ENCODE measurements around the gene ACSM5. TPM values are rescaled to one million over a fixed set of nuclear protein-coding genes. Genes with fewer than 3 reads are reported as not detected.
"Not testable (repeated sequence)": the region's sequence is repeated elsewhere in the genome, so short reads cannot be mapped to it uniquely, and the experiment has no call there.

ACSM5 gene
- total and polyA plus RNA-seq, 2 experiments from 2014 or later = not detected

- 17 to 24% methylated on average over 2 of the region's 2 CpGs for WGBS, 2 experiments (ENCODE audit: low coverage in 1 of 2, low lambda C conversion rate in 2 of 2, missing lambda C conversion rate in 2 of 2)
- no peaks in the 10 kb centered on the region for H4K20me1 ChIP-seq (ENCODE audit: insufficient read depth)
- no peaks in the 10 kb centered on the region for H3K36me3 ChIP-seq (ENCODE audit: low read depth)
- no peaks in the 10 kb centered on the region for H3K79me2 ChIP-seq (ENCODE audit: insufficient read depth)
- no peak overlapping the region for H2AFZ ChIP-seq
- H3K4me3 ChIP-seq = no peak overlapping the region
- TF ChIP-seq EZH2phosphoT487 (IDR thresholded peaks at IDR 0.05; ENCODE audit: insufficient read depth, low read depth) = no peak
- TF ChIP-seq EZH2 (IDR thresholded peaks at IDR 0.05; ENCODE audit: insufficient read depth, poor library complexity, severe bottlenecking) = no peak
- no peak overlapping the region for H3K27ac ChIP-seq
- no peaks in the 10 kb centered on the region for H3K9me2 ChIP-seq (ENCODE audit: insufficient read depth)
- H3K9me3 ChIP-seq (ENCODE audit: low read depth) = no peaks in the 10 kb centered on the region
- no peak overlapping the region for H3K4me2 ChIP-seq (ENCODE audit: unreplicated experiment)
- no peaks in the 10 kb centered on the region for H3K4me1 ChIP-seq (ENCODE audit: insufficient read depth)
- in situ Hi-C loops (cut with MboI) = no loop called here
- no peaks in the 10 kb centered on the region for H3K27me3 ChIP-seq (replicated peaks; ENCODE audit: insufficient read depth)
- H3K9ac ChIP-seq = no peak overlapping the region
- DNase-seq = no peak
- H3F3A ChIP-seq (ENCODE audit: insufficient read depth) = no peaks in the 10 kb centered on the region
Observed at GRCh38 chr16:20424129-20424866, 15.0 kb downstream of the ACSM5 start.

DNA sequence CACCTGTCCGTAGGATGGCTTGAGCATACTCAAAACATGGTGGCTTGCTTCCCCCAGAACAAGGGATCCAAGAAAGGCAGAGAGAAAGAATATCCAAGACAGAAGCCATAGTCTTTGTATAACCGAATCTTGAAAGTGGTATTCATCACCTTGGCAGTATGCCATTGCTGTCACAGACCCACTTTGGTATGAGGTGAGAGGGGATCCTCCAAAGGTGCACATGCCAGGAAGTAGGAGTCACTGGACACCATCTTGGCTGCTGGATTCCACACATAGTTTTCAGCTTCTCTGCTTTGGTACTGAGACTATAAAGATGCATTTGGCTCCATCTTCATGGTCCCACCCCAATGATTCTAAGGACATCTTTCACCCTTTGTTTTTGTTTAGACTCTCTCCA lies 18.1 kb downstream of the ACSM5 start:
- H3K27me3 ChIP-seq (replicated peaks; ENCODE audit: insufficient read depth); H3K9me3 ChIP-seq (ENCODE audit: low read depth); DNase-seq; H3K9ac ChIP-seq; H3K4me2 ChIP-seq (ENCODE audit: unreplicated experiment); H2AFZ ChIP-seq; H3F3A ChIP-seq (ENCODE audit: insufficient read depth); H3K4me1 ChIP-seq (ENCODE audit: insufficient read depth); H3K79me2 ChIP-seq (ENCODE audit: insufficient read depth); H4K20me1 ChIP-seq (ENCODE audit: insufficient read depth); in situ Hi-C loops (cut with MboI); H3K9me2 ChIP-seq (ENCODE audit: insufficient read depth); H3K27ac ChIP-seq; H3K4me3 ChIP-seq; H3K36me3 ChIP-seq (ENCODE audit: low read depth): not testable (repeated sequence)
- WGBS, 2 experiments (ENCODE audit: low coverage in 1 of 2, low lambda C conversion rate in 2 of 2, missing lambda C conversion rate in 2 of 2) = 31 to 33% methylated on average over 2 of the region's 2 CpGs

DNA sequence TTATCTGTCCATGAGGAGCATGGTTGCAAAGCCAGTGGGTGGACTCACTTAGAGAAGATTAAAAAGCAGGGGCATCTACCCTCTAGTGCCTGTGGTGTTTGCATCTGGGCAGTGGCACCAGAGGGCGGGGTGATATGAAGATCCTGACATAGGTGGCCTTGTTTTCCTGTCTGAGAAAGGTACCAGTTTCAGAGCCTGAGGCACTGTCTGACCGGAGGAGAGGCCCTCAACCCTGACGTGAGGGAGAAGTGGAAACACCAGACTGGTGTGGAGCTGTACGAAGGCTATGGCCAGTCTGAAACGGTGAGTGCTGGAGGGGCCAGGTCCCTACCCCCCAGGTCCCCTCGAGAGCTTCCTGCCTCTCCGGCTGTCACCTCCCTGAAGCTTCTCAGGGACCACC lies 20.2 kb downstream of the ACSM5 start:
- WGBS, 2 experiments (ENCODE audit: low coverage in 1 of 2, low lambda C conversion rate in 2 of 2, missing lambda C conversion rate in 2 of 2) = 37 to 39% methylated on average over 7 of the region's 7 CpGs
- H3K9me3 ChIP-seq (ENCODE audit: low read depth); H3K4me3 ChIP-seq; H3K4me1 ChIP-seq (ENCODE audit: insufficient read depth); H3K36me3 ChIP-seq (ENCODE audit: low read depth); H4K20me1 ChIP-seq (ENCODE audit: insufficient read depth); H3F3A ChIP-seq (ENCODE audit: insufficient read depth); H3K27ac ChIP-seq; H3K79me2 ChIP-seq (ENCODE audit: insufficient read depth); H3K9me2 ChIP-seq (ENCODE audit: insufficient read depth); H3K4me2 ChIP-seq (ENCODE audit: unreplicated experiment); H3K27me3 ChIP-seq (replicated peaks; ENCODE audit: insufficient read depth); H2AFZ ChIP-seq; H3K9ac ChIP-seq; DNase-seq; in situ Hi-C loops (cut with MboI): not testable (repeated sequence)

DNA sequence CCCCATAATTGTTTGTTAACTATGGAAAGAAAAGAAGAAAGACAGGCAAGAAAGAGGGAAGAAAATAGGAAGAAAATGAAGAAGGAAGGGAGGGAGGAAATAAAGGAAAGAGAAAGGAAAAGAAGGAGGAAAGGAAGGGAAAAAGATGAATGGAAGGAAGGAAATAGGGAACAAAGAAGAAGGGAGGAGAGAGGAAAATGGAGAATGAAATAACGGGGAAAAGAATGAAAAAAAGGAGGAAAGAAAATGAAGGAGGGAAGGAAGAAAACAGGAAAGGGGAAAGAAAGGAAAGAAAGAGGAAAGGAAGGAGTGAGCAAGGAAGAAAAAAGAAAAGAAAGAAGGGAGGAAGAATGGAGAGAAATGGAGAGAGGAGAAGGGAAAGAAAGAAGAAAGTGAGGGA lies 21.1 kb downstream of the ACSM5 start:
- DNase-seq; in situ Hi-C loops (cut with MboI); H3K36me3 ChIP-seq (ENCODE audit: low read depth); H3K27me3 ChIP-seq (replicated peaks; ENCODE audit: insufficient read depth); H3K9me3 ChIP-seq (ENCODE audit: low read depth); H3K4me3 ChIP-seq; H2AFZ ChIP-seq; H3K27ac ChIP-seq; H3K9ac ChIP-seq; H3K4me2 ChIP-seq (ENCODE audit: unreplicated experiment); H3K4me1 ChIP-seq (ENCODE audit: insufficient read depth); H3K9me2 ChIP-seq (ENCODE audit: insufficient read depth); H3K79me2 ChIP-seq (ENCODE audit: insufficient read depth); H3F3A ChIP-seq (ENCODE audit: insufficient read depth); H4K20me1 ChIP-seq (ENCODE audit: insufficient read depth): not testable (repeated sequence)
- WGBS, 2 experiments (ENCODE audit: low coverage in 1 of 2, low lambda C conversion rate in 2 of 2, missing lambda C conversion rate in 2 of 2) = 34 to 70% methylated on average over 1 of the region's 1 CpG

- DNase-seq = no peak
- Histone ChIP-seq H3K9me3 (ENCODE audit: low read depth) (no peaks in the 10 kb centered on the region), H3F3A (ENCODE audit: insufficient read depth) (no peaks in the 10 kb centered on the region), H3K9me2 (ENCODE audit: insufficient read depth) (no peaks in the 10 kb centered on the region), H3K4me3 (no peak overlapping the region), H2AFZ (no peak overlapping the region), H3K4me1 (ENCODE audit: insufficient read depth) (no peaks in the 10 kb centered on the region), H3K9ac (no peak overlapping the region), H3K27ac (no peak overlapping the region), H3K27me3 (replicated peaks; ENCODE audit: insufficient read depth) (no peaks in the 10 kb centered on the region), H3K79me2 (ENCODE audit: insufficient read depth) (no peaks in the 10 kb centered on the region), H4K20me1 (ENCODE audit: insufficient read depth) (no peaks in the 10 kb centered on the region), H3K4me2 (ENCODE audit: unreplicated experiment) (no peak overlapping the region), H3K36me3 (ENCODE audit: low read depth) (no peaks in the 10 kb centered on the region)
- no peak for TF ChIP-seq EZH2phosphoT487 (IDR thresholded peaks at IDR 0.05; ENCODE audit: insufficient read depth, low read depth)
- 44 to 46% methylated on average over 11 of the region's 11 CpGs for WGBS, 2 experiments (ENCODE audit: low coverage in 1 of 2, low lambda C conversion rate in 2 of 2, missing lambda C conversion rate in 2 of 2)
- in situ Hi-C loops (cut with MboI) = no loop called here
Observed at GRCh38 chr16:20430948-20431347, 21.6 kb downstream of the ACSM5 start.

- H3K4me1 ChIP-seq (ENCODE audit: insufficient read depth); H3K9me2 ChIP-seq (ENCODE audit: insufficient read depth); H3K9me3 ChIP-seq (ENCODE audit: low read depth); H2AFZ ChIP-seq; H3K9ac ChIP-seq; DNase-seq; H4K20me1 ChIP-seq (ENCODE audit: insufficient read depth); H3F3A ChIP-seq (ENCODE audit: insufficient read depth); H3K36me3 ChIP-seq (ENCODE audit: low read depth); H3K4me2 ChIP-seq (ENCODE audit: unreplicated experiment); H3K79me2 ChIP-seq (ENCODE audit: insufficient read depth); H3K27me3 ChIP-seq (replicated peaks; ENCODE audit: insufficient read depth); H3K27ac ChIP-seq; H3K4me3 ChIP-seq; in situ Hi-C loops (cut with MboI): not testable (repeated sequence)
- WGBS, 2 experiments (ENCODE audit: low coverage in 1 of 2, low lambda C conversion rate in 2 of 2, missing lambda C conversion rate in 2 of 2) = 0 to 6% methylated on average over 1 to 2 of the region's 2 CpGs
Observed at GRCh38 chr16:20438950-20439349, 29.6 kb downstream of the ACSM5 start.

- H3K9me2 ChIP-seq (ENCODE audit: insufficient read depth); H3K4me2 ChIP-seq (ENCODE audit: unreplicated experiment); H4K20me1 ChIP-seq (ENCODE audit: insufficient read depth); H3K9ac ChIP-seq; H3K36me3 ChIP-seq (ENCODE audit: low read depth); H3F3A ChIP-seq (ENCODE audit: insufficient read depth); in situ Hi-C loops (cut with MboI); H3K27ac ChIP-seq; H3K9me3 ChIP-seq (ENCODE audit: low read depth); H3K27me3 ChIP-seq (replicated peaks; ENCODE audit: insufficient read depth); H3K79me2 ChIP-seq (ENCODE audit: insufficient read depth); H3K4me3 ChIP-seq; H2AFZ ChIP-seq; H3K4me1 ChIP-seq (ENCODE audit: insufficient read depth); DNase-seq: not testable (repeated sequence)
- 0 to 2% methylated on average over 3 of the region's 3 CpGs for WGBS, 2 experiments (ENCODE audit: low coverage in 1 of 2, low lambda C conversion rate in 2 of 2, missing lambda C conversion rate in 2 of 2)
Observed at GRCh38 chr16:20439820-20440231, 30.5 kb downstream of the ACSM5 start.

All from GM23248 (cell line).